ENCODE measurements around the gene CFAP77. TPM values are rescaled to one million over a fixed set of nuclear protein-coding genes. Genes with fewer than 3 reads are reported as not detected.

Gene CFAP77
- polyA plus RNA-seq, 1 of the 3 experiments (the other 2 are of a cell fraction): 1.1 TPM

- TF ChIP-seq ELF1 (IDR thresholded peaks at IDR 0.05) (no peak), RCOR1 (IDR thresholded peaks at IDR 0.05; ENCODE audit: low read length) (no peak), ZBTB33 (IDR thresholded peaks at IDR 0.05; ENCODE audit: borderline replicate concordance, low read depth) (no peak), NRF1 (IDR thresholded peaks at IDR 0.05; ENCODE audit: low read depth, low read length) (no peak)
These were observed 176.2 kb downstream of the CFAP77 start (continued) for GRCh38 chr9:132585954-132586829.

- CTCF ChIA-PET: interaction anchor here (0.7 to 3.5 kb wide), 6 partner anchors 11 to 244 kb away, joined by 3 to 20 read pairs (median 4); no protein-coding TSS in a partner anchor
- Histone ChIP-seq H3K27ac (ENCODE audit: low read depth in 2 of 2, low read length in 1 of 2) (no peak overlapping the region), H2AFZ (ENCODE audit: low read depth) (no peak overlapping the region), H3K79me2 (ENCODE audit: insufficient read depth) (no peaks in the 10 kb centered on the region), H3K4me3 (ENCODE audit: low read depth in 2 of 2, low read length in 1 of 2) (no peak overlapping the region), H4K20me1 (ENCODE audit: insufficient read depth) (peaks cover 52% of the 10 kb centered on the region), H3K27me3 (ENCODE audit: insufficient read depth) (peaks cover 77% of the 10 kb centered on the region), H3K4me2 (no peak overlapping the region), H3K9me2 (no peaks in the 10 kb centered on the region), H3K36me3 (replicated peaks in 1 of 2; ENCODE audit: control insufficient read depth in 1 of 2, insufficient read depth in 2 of 2, low read length in 1 of 2) (no peaks in the 10 kb centered on the region), H3F3A (replicated peaks; ENCODE audit: insufficient read depth) (no peaks in the 10 kb centered on the region), H3K9ac (no peak overlapping the region), H3K4me1 (ENCODE audit: control insufficient read depth in 1 of 2, insufficient read depth in 2 of 2, low read depth in 1 of 2, low read length in 1 of 2) (peaks cover 4 to 5% of the 10 kb centered on the region in 2 experiments; a peak in 1 of 4 replicates), H3K9me3 (no peaks in the 10 kb centered on the region)
- WGBS (ENCODE audit: low lambda C conversion rate): 43% methylated on average over 51 of the region's 74 CpGs
- POLR2A ChIA-PET: interaction anchor here (0.6 to 1.0 kb wide), 2 partner anchors 83 to 232 kb away, joined by 3 read pairs; partner anchors contain the start of gene SETX
- DNase-seq: peak; percentile 66
- TF ChIP-seq EP300 (IDR thresholded peaks at IDR 0.05; ENCODE audit: borderline replicate concordance in 1 of 2, low read depth in 1 of 2, low read length in 1 of 2) (no peak), EZH2phosphoT487 (IDR thresholded peaks at IDR 0.05; ENCODE audit: borderline replicate concordance, low read depth) (peak; percentile 21; the same call in 1 of the 2 replicates)
These were observed 177.0 kb downstream of the CFAP77 start for GRCh38 chr9:132586830-132587591.

- Histone ChIP-seq H3K79me2 (ENCODE audit: insufficient read depth) (no peaks in the 10 kb centered on the region), H3K27me3 (ENCODE audit: insufficient read depth) (peaks cover 77% of the 10 kb centered on the region), H4K20me1 (ENCODE audit: insufficient read depth) (peaks cover 51% of the 10 kb centered on the region), H3K27ac (ENCODE audit: low read depth in 2 of 2, low read length in 1 of 2) (no peak overlapping the region), H3K9me3 (no peaks in the 10 kb centered on the region), H3K4me3 (ENCODE audit: low read depth in 2 of 2, low read length in 1 of 2) (no peak overlapping the region), H3K36me3 (replicated peaks in 1 of 2; ENCODE audit: control insufficient read depth in 1 of 2, insufficient read depth in 2 of 2, low read length in 1 of 2) (no peaks in the 10 kb centered on the region), H3K9me2 (no peaks in the 10 kb centered on the region), H3K9ac (no peak overlapping the region), H3K4me1 (ENCODE audit: control insufficient read depth in 1 of 2, insufficient read depth in 2 of 2, low read depth in 1 of 2, low read length in 1 of 2) (peaks cover 0 to 5% of the 10 kb centered on the region in 2 experiments; a peak in 1 of 4 replicates), H3F3A (replicated peaks; ENCODE audit: insufficient read depth) (no peaks in the 10 kb centered on the region), H3K4me2 (no peak overlapping the region), H2AFZ (ENCODE audit: low read depth) (no peak overlapping the region)
- 59% methylated on average over 5 of the region's 6 CpGs for WGBS (ENCODE audit: low lambda C conversion rate)
- TF ChIP-seq RAD21 (IDR thresholded peaks at IDR 0.05; ENCODE audit: low read length) (no peak), FOXM1 (IDR thresholded peaks at IDR 0.05; ENCODE audit: low read depth) (no peak), NRF1 (IDR thresholded peaks at IDR 0.05; ENCODE audit: low read depth, low read length) (no peak), EP300 (IDR thresholded peaks at IDR 0.05; ENCODE audit: borderline replicate concordance in 1 of 2, low read depth in 1 of 2, low read length in 1 of 2) (no peak), GABPA (IDR thresholded peaks at IDR 0.05; ENCODE audit: low read depth) (no peak), MAX (IDR thresholded peaks at IDR 0.05; ENCODE audit: low read depth) (no peak), TCF12 (IDR thresholded peaks at IDR 0.05) (no peak), CTCF (IDR thresholded peaks at IDR 0.05) (no peak), POLR2AphosphoS5 (IDR thresholded peaks at IDR 0.05; ENCODE audit: low read depth, low read length) (no peak), RXRA (IDR thresholded peaks at IDR 0.05; ENCODE audit: borderline replicate concordance, low read depth) (no peak)
- ChIA-PET CTCF (interaction anchor here (0.7 to 3.5 kb wide), 8 partner anchors 12 to 318 kb away, joined by 3 to 20 read pairs (median 4); no protein-coding TSS in a partner anchor), POLR2A (interaction anchor here (1.0 kb wide), 1 partner anchor 83 kb away, joined by 3 read pairs; no protein-coding TSS in a partner anchor)
- DNase-seq: no peak
These were observed 177.6 kb downstream of the CFAP77 start for GRCh38 chr9:132587592-132587955.
